UCSD-AML1 (cell line): ENCODE data around the gene SPATA7.

Experiments
- DNase-seq: peaks from one replicate; lab custom pipeline; 2025; ENCODE audit not compliant: unreplicated experiment; lab: John Stamatoyannopoulos, UW

The SPATA7 gene

DNA sequence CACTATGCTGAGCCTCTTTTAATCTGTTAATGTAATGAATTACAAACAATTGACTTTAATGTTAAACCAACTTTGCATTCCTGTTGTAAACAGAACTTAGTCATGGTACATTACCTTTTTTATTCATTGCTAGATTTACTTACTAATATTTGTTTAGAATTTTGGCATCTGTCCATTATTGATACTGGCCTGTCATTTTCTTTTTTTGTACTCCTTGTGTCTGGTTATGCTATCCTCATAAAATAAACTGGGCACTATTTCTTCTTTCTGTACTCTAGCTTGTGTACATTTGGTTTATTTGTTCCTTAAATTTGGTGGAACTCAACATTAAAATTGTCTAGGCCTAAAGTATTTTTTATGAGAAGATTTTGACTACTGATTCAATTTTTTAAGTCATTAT lies 32.1 kb downstream of the SPATA7 start:
- no peak for DNase-seq

DNA sequence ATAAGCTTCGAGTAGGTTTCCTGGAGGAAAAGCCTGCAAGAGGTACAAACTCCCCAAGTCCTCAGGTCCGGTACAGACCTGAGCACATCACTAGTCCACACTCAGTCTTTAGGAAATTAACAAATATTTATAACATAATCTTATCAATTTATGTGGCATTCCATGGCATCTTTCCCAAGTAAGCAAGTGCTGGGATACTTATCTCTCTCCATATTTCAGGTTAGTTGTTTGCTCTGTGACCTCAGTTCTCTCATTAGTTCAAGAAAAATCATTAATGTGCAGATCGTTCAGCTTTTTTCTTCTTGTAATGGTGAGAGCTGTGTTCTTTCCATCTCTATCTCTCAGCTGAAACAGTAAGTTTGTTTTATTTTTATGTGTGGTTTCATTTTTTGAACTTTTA lies 34.7 kb downstream of the SPATA7 start:
- DNase-seq = no peak

DNA sequence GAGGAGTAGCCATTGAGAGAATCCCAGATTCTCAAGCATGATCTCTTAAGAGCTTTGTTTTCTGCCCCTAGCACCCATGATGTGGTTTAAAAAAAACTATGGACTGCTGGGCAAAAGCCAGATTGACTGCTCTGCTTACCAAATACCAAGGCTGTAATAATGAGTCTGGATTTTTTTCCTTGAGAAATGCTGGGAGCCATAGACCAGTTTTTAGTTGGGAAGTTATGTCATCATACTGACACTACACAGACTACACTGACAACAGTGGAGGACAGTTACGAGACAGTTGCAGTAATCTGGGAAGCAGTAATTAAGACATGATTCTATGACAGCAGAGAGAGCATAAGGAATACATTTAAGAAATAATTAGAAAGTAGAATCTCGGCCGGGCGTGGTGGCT lies 35.8 kb downstream of the SPATA7 start:
- DNase-seq = no peak

DNA sequence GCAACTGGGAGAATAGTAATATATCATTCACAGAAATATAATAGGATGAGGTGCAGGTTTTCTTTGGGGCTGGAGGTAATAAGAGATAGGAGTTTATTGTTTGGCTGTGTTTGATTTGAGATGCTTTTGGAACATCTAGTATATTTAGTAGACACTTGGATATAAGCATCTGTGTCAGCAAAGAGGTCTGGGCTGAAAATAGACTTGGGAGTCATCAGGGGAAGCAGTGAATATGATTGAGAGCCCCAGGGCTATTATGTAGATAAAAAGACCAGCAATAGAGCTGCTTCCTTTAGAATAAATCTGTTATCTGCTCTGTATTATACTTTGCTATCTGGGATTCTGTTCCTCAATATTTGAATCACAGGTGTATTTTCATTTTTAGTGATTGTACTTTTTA lies 36.6 kb downstream of the SPATA7 start:
- DNase-seq = no peak

DNA sequence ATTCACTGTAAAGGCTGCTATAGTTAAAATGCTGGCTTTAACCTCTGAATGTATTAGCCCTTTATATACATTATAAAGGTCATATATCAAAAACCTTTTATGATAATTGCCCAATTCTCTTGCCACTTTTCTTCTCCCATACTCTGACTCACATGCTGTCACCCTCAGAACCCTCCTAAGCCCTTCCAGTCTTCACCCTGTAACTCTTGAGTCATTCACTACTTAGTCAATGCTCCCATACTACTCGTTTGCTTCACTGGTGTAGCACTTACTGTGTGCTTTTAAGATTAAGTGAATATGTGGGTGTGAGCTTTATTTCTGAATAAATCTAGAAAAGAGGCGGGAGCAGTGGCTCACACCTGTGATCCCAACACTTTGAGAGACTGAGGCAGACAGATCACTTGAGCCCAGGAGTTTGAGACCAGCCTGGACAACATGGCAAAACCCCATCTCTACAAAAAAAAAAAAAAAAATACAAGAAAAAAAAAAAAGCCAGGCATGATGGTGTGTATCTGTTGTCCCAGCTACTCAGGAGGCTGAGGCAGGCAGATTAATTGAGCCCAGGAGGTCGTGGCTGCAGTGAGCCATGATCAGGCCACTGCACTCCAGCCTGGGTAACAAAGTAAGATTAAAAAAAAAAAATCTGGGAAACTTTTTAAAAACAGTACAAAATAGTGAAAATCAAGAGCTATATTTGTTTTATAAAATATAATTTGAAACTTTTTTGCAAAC lies 37.6 kb downstream of the SPATA7 start:
- no peak for DNase-seq

DNA sequence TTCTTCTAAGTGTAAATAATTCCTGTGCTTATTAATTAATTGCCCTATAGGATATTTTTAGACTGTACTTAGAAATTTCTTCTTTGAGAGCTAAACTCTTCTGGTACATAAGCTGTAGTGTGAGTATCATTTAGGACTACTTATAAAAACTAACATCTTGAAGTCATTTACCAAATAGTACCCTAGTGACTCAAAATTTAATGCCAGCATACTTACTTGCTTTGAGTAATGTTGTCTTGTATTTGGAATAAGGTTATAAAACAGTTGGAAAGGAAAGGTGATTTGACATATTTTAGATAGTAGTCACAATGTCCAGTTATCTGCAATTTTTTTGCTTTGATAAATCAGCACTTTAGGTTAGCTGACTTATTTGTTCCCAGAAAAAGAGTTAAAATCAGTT lies 39.1 kb downstream of the SPATA7 start:
- DNase-seq = no peak

DNA sequence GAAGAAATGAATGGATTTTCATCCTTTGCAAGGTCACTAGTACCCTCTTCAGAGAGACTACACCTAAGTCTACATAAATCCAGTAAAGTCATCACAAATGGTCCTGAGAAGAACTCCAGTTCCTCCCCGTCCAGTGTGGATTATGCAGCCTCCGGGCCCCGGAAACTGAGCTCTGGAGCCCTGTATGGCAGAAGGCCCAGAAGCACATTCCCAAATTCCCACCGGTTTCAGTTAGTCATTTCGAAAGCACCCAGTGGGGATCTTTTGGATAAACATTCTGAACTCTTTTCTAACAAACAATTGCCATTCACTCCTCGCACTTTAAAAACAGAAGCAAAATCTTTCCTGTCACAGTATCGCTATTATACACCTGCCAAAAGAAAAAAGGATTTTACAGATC lies 40.8 kb downstream of the SPATA7 start:
- DNase-seq = no peak

DNA sequence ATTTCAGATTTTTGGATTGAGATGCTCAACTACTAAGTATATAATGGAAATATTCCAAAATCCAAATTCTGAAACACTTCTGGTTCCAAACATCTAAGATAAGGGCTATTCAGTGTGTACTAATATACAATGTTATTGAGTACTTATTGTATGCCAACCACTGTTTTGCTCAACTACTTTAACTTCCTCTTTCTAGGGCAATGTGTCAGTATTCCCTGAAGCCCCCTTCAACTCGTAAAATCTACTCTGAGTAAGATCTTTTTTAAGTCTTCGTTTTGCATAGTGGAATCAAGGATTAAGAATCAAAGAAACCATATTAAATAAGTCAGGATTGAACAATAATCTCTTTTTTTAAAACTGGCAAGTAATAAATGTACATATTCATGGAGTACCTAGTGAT lies 45.5 kb downstream of the SPATA7 start:
- no peak for DNase-seq

DNA sequence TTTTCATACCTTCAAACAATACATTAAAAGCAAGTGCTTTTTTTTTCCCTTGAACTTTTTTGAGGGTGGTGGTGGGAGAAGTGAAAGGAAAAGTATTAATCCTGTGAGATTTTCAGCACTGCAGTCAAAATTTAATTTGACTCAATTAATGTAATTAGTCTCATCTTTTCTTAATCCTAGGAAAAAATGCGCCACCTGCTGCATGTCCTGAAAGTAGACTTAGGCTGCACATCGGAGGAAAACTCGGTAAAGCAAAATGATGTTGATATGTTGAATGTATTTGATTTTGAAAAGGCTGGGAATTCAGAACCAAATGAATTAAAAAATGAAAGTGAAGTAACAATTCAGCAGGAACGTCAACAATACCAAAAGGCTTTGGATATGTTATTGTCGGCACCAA lies 52.2 kb downstream of the SPATA7 start:
- no peak for DNase-seq

DNA sequence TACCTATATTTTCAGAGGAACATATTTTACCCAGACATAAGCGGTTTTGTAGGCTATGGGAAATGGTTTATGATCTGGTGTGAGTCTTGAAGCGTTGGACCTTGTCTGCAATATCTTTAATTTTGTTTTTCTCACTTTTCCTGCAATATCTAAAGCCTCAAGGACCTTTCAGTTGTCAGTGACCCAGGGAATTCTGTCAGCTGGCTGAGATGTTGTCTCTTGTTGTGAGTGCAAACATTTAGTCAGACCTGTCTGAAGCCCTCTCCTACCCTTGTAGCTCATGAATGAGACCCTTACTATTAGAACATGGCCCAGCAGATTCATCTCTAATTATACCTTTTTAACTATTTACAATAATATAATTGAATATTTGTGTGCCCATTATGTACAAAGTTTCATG lies 53.6 kb downstream of the SPATA7 start:
- no peak for DNase-seq

DNA sequence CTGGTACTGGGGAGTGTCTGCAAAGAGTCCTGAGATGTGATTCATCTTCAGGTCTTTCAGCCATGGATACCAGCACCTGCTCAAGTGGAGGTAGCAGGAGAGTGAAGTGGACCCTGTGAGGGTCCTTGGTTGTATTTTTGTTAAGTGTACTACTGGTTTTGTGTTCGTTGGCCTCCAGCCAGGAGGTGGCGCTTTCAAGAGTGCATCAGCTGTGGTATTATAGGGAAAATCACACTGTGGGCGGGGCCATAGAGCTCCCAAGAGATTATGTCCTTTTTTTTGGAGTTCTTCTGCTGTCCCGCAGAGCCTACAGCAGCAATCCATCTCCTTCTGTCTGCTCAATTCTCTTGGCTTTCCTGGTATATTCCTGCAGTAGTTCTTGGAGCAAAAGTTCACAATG lies 66.8 kb downstream of the SPATA7 start:
- no peak for DNase-seq

DNA sequence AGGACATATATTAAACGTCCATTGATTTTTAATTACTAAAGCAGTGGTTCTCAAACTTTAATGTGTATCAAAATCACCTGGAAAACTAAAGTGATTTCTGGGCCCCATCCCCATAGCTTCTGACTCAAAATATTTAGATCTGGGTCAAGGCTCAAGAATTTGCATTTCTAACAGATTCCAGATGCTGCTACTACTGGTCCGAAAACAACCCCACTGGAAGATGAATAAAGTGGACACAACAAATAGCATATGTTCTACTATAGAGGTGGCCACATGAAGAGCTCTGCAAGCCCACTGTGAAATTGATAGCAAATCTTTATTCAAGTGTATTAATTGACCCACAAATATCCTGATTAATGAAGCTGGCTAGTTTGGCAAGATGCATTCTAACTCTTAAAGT lies 69.4 kb downstream of the SPATA7 start:
- no peak for DNase-seq

DNA sequence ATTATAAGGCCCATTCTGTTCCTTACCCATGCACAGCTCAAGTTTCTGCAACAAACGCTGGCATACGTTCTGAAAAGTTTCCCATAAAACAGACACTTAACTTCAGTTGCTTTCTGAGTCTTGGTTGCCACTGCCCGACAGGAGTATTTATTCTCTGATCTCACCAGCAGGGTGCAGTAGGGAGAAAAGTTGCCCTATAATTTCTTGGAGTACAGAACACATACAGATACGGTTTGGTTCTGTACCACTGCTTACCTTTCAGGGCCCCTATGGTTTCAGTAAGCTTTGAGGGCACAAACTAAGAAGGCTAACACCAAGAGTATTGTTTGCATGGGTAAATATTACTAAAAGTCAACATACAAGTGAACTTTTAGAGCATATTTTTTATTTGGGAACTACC lies 77.9 kb downstream of the SPATA7 start:
- no peak for DNase-seq

DNA sequence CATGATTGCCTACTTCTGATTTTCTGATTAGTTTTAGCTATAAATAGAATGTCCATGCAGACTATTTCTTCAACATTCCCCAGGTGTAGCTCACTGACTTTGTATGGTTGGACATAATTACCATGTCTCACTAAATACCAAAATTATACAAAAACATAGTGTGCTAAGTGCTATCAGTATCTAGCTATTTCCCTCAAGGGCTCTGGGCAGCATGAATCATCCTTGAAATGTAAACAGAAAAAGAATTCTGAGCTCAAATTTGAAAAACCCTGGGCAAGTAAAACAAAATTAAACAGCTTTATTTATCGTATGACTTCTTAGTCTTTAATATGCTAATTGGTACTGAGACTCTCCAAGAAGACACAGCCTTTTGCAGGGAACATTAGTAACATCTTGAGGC lies 82.9 kb downstream of the SPATA7 start:
- DNase-seq = no peak

DNA sequence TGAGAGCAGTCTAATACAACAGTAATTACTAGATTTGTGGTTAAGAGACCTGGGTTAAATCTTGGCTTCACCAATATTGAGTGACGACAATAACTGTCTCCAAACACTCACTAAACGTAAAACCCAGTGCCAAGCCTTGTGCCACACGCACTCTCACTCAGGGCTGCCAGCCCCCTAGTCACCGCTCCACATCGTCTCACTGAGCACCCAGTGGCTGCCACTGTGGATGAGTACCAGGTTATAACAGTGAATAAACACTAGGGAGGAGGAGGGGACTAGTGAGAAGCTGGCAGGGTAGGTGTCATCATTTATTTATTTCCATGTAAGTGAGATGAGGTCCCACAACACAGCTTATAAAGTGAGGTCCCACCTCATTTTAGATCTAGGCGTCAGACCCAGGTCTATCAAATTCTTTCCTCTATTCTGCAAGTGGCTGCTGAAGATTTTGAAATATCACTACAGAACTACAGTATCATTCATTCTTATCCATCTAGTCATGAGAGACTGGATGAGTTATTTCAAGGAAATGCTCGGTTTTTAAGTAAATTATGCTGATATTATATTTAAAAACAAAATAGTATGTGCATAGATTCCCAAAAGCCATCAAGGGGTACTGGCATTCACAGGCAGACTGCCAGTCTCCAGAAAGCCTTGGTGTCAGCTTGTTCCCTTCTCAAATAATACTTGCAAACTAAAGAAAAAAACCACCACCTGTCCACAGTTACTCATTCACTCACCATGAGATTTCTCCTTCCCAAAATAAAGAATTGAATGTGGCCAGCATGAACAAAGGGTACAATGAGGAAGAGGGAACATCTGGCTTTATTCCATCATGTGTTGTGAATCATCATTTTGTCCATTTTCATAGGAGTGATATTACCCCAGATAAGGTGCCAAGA lies 85.3 kb downstream of the SPATA7 start:
- DNase-seq = no peak

DNA sequence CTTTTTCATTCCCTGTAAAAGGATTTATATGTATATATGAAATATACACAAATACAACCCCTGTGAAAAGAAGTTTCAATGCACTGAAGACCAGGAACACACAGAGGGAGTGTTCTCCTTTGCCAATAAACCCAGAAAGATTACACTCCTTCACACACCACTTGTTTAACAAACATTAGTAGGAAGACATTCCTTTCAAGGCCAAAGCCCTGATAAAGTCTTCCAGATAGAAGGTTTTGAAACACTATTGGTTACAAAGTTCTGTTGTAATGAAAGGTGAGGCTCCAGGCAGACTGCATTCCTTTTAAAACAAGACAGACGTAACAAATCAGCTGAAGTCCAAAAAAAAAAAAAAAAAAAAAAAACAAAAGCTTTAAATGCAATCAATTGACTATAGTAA lies 88.3 kb downstream of the SPATA7 start:
- no peak for DNase-seq

DNA sequence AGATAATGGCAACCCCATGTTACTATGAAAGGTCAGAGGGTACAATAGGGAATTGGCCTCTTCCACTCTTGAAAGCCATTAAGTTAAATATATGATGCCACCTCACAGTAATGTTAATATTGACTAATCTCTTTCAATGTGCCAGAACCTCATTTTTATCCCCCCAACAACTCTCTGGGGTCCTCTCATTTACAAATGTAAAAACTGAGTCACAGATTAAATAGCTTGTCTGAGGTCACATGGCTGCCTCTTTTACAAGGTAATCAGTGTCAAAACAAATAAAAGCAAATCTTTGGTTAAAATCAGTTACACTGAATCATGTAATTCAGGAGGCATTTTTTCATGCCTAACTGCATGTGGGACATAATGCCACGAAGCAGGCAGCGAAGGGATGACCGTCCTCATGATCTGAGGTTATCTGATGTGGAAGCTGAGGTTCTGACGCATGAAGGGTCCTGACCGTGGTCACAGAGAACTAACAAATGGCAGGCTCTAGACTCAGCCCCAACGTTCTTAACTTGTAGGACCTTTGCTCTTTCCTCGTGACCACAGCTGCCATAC lies 90.8 kb downstream of the SPATA7 start:
- DNase-seq = no peak

DNA sequence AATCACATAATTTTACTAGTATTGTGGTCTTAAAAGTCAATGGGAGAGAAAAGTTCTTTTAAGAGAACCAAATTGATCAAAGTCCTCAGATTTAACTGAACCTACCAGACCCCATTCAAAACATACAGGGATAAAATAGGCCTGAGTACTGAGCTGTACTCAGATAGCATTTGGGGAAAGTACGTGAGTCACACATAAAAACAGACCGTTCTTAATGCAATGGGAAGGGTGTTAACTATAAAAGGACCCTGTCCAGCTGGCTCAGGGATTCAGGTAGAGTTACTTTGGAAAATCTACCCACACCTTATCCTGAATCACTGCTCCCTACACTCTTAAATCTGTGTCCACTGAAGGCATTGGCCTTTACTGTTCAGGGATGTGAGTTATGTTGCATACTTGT lies 91.4 kb downstream of the SPATA7 start:
- DNase-seq = no peak

DNA sequence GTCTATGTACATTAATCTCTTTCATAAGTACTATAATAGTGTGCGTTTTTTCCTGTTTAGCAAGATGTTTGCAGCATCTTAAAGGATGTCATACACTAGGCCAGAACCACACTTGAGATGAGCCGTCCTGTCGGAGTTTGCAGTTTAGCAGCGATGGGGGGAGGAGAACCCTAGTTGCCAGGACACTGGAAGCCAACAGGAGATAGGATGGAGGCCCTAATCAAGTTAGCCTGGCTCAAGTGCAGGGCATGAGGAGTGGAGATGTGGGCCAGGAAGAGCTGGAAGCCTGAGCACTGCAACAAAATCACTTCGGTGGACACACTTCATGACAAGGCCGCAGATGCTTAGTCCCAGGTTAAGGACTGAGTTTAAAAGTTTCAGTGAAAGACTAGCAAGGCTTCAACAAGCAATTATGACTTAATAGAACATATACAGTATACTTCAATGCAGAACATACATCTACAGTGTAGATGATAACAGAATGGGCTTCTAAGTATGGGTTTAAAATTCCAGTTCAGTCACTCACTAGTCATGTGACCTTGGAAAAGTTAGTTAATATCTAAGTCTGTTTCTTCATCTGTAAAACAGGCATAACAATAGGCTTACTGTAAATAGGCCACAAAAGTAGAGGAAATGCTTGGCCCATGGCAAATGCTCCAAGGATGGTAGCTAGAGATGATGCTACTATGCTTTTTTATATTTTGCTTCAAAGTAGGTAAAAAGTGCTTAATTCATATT lies 92.2 kb downstream of the SPATA7 start:
- no peak for DNase-seq

DNA sequence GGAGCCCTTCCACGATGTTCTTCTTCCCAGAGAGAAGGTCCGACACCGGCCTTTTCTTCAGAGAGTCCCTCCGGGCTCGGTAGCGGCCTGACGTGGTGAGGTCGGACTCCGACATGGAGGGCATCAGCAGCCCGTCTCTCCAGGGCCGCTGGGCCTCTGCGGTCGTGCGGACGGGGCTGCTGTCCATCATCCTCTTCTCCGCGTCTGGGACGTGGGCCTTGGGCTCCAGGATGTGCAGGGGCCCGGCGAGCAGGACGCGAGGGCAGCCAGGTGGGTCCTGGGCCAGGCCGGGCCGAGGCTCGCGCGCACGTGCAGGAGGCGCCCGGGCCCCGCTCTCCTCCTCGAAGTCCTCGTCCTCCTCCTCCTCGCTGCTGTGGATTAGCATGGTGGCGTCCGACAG lies 93.5 kb downstream of the SPATA7 start:
- no peak for DNase-seq

DNA sequence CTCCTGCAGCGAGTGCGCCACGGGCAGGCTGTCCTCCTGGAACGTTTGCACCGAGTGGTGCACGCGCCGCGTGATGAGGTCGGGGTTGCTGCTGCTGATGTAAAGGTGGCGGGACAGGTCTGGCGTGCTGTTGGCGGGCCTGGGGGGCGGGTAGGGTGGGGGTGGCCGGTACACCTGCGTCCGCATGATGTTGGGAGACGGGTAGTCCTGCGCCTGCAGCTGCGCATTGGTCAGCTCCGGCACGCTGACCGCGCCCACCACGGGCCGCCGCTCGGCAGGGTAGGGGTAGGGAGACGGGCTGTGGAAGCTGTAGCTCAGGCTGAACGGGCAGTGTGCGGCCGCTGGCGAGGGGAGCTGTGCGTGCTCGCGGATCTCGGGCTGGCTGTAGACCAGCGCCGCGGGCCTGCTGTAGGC lies 94.1 kb downstream of the SPATA7 start:
- DNase-seq = no peak

DNA sequence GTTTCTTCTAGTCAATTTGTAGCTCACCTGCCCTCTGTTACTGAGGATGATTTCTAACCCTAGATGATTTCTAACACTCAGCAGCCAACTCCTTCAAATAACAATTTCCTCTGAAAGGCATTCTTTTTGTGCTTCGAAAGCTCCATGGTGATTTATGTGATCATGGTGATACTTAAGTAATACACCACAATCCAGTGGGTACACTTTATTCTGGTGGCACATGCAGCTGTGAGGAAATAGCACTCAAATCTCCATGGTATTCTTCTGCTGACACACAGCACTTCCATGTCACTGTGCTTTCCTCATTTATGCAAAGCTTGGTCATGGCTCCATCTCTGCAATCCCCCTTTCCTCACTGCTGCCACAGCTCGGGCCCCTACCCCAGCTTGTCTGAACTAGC lies 95.6 kb downstream of the SPATA7 start:
- no peak for DNase-seq
